A549 (cell line): ENCODE measurements around the gene KLF16. TPM values are rescaled to one million over a fixed set of nuclear protein-coding genes. Genes with fewer than 3 reads are reported as not detected.

ENCODE experiments used
- ATAC-seq, 2 experiments: fragments of 200-7000 bp in 1 of 2; fragments of >200 bp in 1 of 2; cut with Nextera tagmentation in 1 of 2; cut with Tn5 transposase in 1 of 2; 3 replicates each; pipeline versions ENCODE4 v1.8.0 to v1.9.1; 2018 to 2020; ENCODE audit warnings: mild to moderate bottlenecking in 1 of 2, moderate library complexity in 1 of 2
- CTCF ChIA-PET: fragments of 300-600 bp; sonication (Branson Sonifier 250); formaldehyde crosslinking; extraction: SDS; loops from one replicate; lab custom pipeline; 2021; ENCODE audit warnings: antibody characterized with exemption, inconsistent platforms; lab: Yijun Ruan, JAX
- POLR2A ChIA-PET: fragments of 350-600 bp; formaldehyde crosslinking; extraction: SDS; loops from one replicate; lab custom pipeline; 2021; ENCODE audit warnings: antibody characterized with exemption, inconsistent platforms; lab: Yijun Ruan, JAX
- DNase-seq, 2 experiments: peaks; one replicate each; pipeline versions ENCODE4 v3.0.0 to v3.0.0-alpha.2; 2011 to 2016; ENCODE audit warnings: low read depth in 1 of 2, low spot score in 1 of 2
- FAIRE-seq: peaks from 2 replicates; lab custom pipeline; 2011; peaks lifted over from hg19 to GRCh38; lab: Jason Lieb, UNC
- H3K27ac ChIP-seq, 2 experiments: fragments of >200 bp; sonication (Bioruptor Twin); formaldehyde crosslinking; 3 replicates each; pipeline ENCODE4 v1.5.1; 2016 to 2017
- H3K4me1 ChIP-seq: fragments of >200 bp; sonication (Bioruptor Twin); formaldehyde crosslinking; 3 replicates; pipeline ENCODE4 v1.6.1; 2016
- H3K4me2 ChIP-seq: fragments of >200 bp; sonication (Bioruptor Twin); formaldehyde crosslinking; 3 replicates; pipeline ENCODE4 v1.6.1; 2016
- H3K4me3 ChIP-seq: fragments of >200 bp; sonication (Bioruptor Twin); formaldehyde crosslinking; 3 replicates; pipeline ENCODE4 v1.5.1; 2016
- H3K9me3 ChIP-seq: fragments of >200 bp; sonication (Bioruptor Twin); formaldehyde crosslinking; 3 replicates; pipeline ENCODE4 v1.6.1; 2016
- CEBPB ChIP-seq, 2 experiments: fragments of >200 bp in 1 of 2; sonication (Bioruptor Twin) in 1 of 2; formaldehyde crosslinking in 1 of 2; IDR thresholded peaks; 2 replicates each; pipeline ENCODE4 v1.6.1; 2012 to 2016
- EHF ChIP-seq: fragments of 250-450 bp; sonication (Bioruptor Pico); IDR thresholded peaks from 2 replicates; pipeline ENCODE4 v1.5.0; 2020; ENCODE audit warnings: mild to moderate bottlenecking
- EHMT2 ChIP-seq: fragments of 200-600 bp; sonication (generic); IDR thresholded peaks from 2 replicates; pipeline ENCODE4 v1.6.1; 2016; ENCODE audit warnings: antibody characterized with exemption, low read depth, mild to moderate bottlenecking, moderate library complexity
- HEYL ChIP-seq: fragments of 250-450 bp; sonication (Bioruptor Pico); IDR thresholded peaks from 2 replicates; pipeline ENCODE4 v1.8.0; 2021; ENCODE audit warnings: mild to moderate bottlenecking, moderate library complexity
- HOXA7 ChIP-seq: fragments of 250-450 bp; sonication (Bioruptor Pico); IDR thresholded peaks from 2 replicates; pipeline ENCODE4 v1.5.0; 2020; ENCODE audit warnings: mild to moderate bottlenecking, moderate library complexity
- MYC ChIP-seq: IDR thresholded peaks from 2 replicates; pipeline ENCODE4 v1.6.1; 2012; ENCODE audit warnings: mild to moderate bottlenecking, inconsistent platforms, low read length, improper control_type of control experiment, borderline replicate concordance
- NPAS2 ChIP-seq: fragments of 250-450 bp; sonication (Bioruptor Pico); IDR thresholded peaks from 2 replicates; pipeline ENCODE4 v1.8.0; 2022; ENCODE audit warnings: mild to moderate bottlenecking, moderate library complexity, borderline replicate concordance
- NR3C1 ChIP-seq: fragments of >200 bp; sonication (Bioruptor Twin); formaldehyde crosslinking; IDR thresholded peaks from 3 replicates; pipeline ENCODE4 v1.6.1; 2017
- RARB ChIP-seq: fragments of 250-450 bp; sonication (Bioruptor Pico); IDR thresholded peaks from 2 replicates; pipeline ENCODE4 v1.8.0; 2021; ENCODE audit warnings: mild to moderate bottlenecking, moderate library complexity
- RCOR1 ChIP-seq: fragments of 150-350 bp; IDR thresholded peaks from 2 replicates; pipeline ENCODE4 v1.6.1; 2014; ENCODE audit warnings: antibody characterized with exemption, low read length, low read depth
- RNF2 ChIP-seq: fragments of 200-600 bp; sonication (generic); IDR thresholded peaks from 2 replicates; pipeline ENCODE4 v1.6.1; 2016; ENCODE audit warnings: low read depth, mild to moderate bottlenecking, antibody characterized with exemption, moderate library complexity, borderline replicate concordance
- SREBF2 ChIP-seq: fragments of 450-650 bp; IDR thresholded peaks from 2 replicates; pipeline ENCODE4 v1.6.1; 2014; ENCODE audit warnings: mild to moderate bottlenecking, moderate library complexity
- ZFP36 ChIP-seq: fragments of 450-650 bp; IDR thresholded peaks from 2 replicates; pipeline ENCODE4 v1.6.1; 2014; ENCODE audit warnings: borderline replicate concordance; ENCODE audit not compliant: partially characterized antibody
- WGBS: methylation state at CpG from one replicate; pipeline ENCODE4 v1.1.6; 2017; ENCODE audit errors: missing lambda C conversion rate; 5-methylcytosine and 5-hydroxymethylcytosine counted together
- polyA plus RNA-seq, 4 experiments: library from polyadenylated mRNA; depleted of rRNA in 3 of 4; stranded (reverse); fragments of >200 nt; fragmentation: RNase III in 1 of 4; extraction: RNeasy Plus Mini Kit Qiagen cat#74134 plus additional on column Dnase treatment in 1 of 4; gene quantifications; 2 replicates in 3 of 4; 3 replicates in 1 of 4; pipeline ENCODE4 v1.2.3, GENCODE V29; 2011 to 2017
- TF ChIP-seq, protein P1 (sequence below): fragments of 250-450 bp; sonication (Bioruptor Pico); IDR thresholded peaks from 2 replicates; pipeline ENCODE4 v1.5.0; 2021; ENCODE audit warnings: mild to moderate bottlenecking, moderate library complexity, borderline replicate concordance
- TF ChIP-seq, protein P2 (sequence below): IDR thresholded peaks from 2 replicates; pipeline ENCODE4 v1.6.1; 2012
- TF ChIP-seq, protein P3 (sequence below): fragments of 450-650 bp; IDR thresholded peaks from 2 replicates; pipeline ENCODE4 v1.6.1; 2014; ENCODE audit warnings: antibody characterized with exemption
- TF ChIP-seq, protein P4 (sequence below): IDR thresholded peaks from 2 replicates; pipeline ENCODE4 v1.6.1; 2012; ENCODE audit warnings: low read depth, borderline replicate concordance

KLF16 gene
- polyA plus RNA-seq, 2 of the 4 experiments (the other 2 are of a cell fraction): 5.8 to 25.7 TPM

DNA sequence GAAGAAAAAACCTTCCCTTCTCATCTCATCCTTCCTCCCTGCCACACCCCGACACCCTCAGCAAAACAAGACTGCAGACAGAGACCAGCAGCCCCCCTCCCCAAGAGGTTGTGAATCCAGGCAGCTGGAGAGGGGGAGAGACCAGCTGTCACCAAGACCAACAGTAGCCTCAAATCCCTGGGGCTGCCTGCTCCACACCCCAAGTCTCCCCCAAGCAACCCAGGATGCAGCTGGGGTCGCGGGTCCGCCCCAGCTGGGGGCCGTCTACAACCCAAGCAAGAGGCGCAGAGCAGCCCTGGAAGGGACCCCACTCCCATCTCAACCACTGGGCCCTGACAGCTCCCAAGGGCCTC is 7.1 kb downstream of the KLF16 start (continued):
- TF ChIP-seq, protein P1, sequence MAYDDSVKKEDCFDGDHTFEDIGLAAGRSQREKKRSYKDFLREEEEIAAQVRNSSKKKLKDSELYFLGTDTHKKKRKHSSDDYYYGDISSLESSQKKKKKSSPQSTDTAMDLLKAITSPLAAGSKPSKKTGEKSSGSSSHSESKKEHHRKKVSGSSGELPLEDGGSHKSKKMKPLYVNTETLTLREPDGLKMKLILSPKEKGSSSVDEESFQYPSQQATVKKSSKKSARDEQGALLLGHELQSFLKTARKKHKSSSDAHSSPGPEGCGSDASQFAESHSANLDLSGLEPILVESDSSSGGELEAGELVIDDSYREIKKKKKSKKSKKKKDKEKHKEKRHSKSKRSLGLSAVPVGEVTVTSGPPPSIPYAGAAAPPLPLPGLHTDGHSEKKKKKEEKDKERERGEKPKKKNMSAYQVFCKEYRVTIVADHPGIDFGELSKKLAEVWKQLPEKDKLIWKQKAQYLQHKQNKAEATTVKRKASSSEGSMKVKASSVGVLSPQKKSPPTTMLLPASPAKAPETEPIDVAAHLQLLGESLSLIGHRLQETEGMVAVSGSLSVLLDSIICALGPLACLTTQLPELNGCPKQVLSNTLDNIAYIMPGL (CRISPR knock-in tag): no peak
- TF ChIP-seq HEYL: no peak

DNA sequence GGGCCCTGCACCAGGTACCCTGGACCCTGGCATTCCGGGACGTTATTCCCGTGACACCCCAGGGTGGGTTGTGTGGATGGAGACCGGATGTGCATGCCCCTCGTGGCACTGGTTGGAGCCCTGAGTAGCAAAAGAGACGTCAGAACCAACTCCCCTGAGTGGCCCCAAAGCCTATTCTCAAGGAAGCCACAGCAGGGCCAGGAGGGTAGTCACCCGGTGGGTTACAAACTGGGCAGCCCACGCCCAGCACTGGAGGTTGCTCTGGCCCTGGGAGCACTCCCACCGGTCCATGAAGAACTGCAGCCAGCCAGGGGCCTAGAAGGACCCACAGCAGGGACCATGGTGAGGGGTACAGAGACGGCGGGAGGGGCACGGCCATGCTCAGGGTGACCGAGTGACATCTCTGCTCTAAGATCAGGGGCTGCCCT is 7.5 kb downstream of the KLF16 start:
- no peak for DNase-seq
- TF ChIP-seq, protein P1 (CRISPR knock-in tag): no peak
- no peak for TF ChIP-seq RARB (CRISPR knock-in tag)
- TF ChIP-seq EHF (CRISPR knock-in tag): no peak
- TF ChIP-seq CEBPB (IDR thresholded peaks at IDR 0.05): no peak
- no peak for TF ChIP-seq ZFP36
- TF ChIP-seq NR3C1: no peak
- TF ChIP-seq, protein P2, sequence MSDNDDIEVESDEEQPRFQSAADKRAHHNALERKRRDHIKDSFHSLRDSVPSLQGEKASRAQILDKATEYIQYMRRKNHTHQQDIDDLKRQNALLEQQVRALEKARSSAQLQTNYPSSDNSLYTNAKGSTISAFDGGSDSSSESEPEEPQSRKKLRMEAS: no peak
- TF ChIP-seq, protein P3, sequence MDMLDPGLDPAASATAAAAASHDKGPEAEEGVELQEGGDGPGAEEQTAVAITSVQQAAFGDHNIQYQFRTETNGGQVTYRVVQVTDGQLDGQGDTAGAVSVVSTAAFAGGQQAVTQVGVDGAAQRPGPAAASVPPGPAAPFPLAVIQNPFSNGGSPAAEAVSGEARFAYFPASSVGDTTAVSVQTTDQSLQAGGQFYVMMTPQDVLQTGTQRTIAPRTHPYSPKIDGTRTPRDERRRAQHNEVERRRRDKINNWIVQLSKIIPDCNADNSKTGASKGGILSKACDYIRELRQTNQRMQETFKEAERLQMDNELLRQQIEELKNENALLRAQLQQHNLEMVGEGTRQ: no peak
- TF ChIP-seq RNF2: no peak
- TF ChIP-seq RCOR1: no peak
- no peak for TF ChIP-seq NPAS2 (CRISPR knock-in tag)
- no peak for TF ChIP-seq SREBF2
- no peak for TF ChIP-seq EHMT2
- TF ChIP-seq, protein P4, sequence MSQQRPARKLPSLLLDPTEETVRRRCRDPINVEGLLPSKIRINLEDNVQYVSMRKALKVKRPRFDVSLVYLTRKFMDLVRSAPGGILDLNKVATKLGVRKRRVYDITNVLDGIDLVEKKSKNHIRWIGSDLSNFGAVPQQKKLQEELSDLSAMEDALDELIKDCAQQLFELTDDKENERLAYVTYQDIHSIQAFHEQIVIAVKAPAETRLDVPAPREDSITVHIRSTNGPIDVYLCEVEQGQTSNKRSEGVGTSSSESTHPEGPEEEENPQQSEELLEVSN: no peak
- 0 out of 3 replicates have a peak overlapping the region, but pooled peaks have one; percentile 31 for H3K4me3 ChIP-seq
- H3K4me1 ChIP-seq: peaks cover 84% of the 10 kb centered on the region
- peak overlapping the region; percentile 99 for H3K4me2 ChIP-seq
- ChIA-PET CTCF (interaction anchor here (1.4 to 7.4 kb wide), 3 partner anchors 9 to 17 kb away, joined by 4 to 60 read pairs (median 5); no protein-coding TSS in a partner anchor), POLR2A (interaction anchor here (0.6 to 1.0 kb wide), 2 partner anchors 9 to 10 kb away, joined by 3 read pairs; no protein-coding TSS in a partner anchor)
- WGBS: 0% methylated on average over 1 of the region's 13 CpGs
- peak in 1 of 2 experiments; percentile 1; a peak in 2 of 6 replicates for ATAC-seq
- H3K27ac ChIP-seq: peak overlapping the region; percentile 75 to 100
- H3K9me3 ChIP-seq: no peaks in the 10 kb centered on the region
- FAIRE-seq: no peak

DNA sequence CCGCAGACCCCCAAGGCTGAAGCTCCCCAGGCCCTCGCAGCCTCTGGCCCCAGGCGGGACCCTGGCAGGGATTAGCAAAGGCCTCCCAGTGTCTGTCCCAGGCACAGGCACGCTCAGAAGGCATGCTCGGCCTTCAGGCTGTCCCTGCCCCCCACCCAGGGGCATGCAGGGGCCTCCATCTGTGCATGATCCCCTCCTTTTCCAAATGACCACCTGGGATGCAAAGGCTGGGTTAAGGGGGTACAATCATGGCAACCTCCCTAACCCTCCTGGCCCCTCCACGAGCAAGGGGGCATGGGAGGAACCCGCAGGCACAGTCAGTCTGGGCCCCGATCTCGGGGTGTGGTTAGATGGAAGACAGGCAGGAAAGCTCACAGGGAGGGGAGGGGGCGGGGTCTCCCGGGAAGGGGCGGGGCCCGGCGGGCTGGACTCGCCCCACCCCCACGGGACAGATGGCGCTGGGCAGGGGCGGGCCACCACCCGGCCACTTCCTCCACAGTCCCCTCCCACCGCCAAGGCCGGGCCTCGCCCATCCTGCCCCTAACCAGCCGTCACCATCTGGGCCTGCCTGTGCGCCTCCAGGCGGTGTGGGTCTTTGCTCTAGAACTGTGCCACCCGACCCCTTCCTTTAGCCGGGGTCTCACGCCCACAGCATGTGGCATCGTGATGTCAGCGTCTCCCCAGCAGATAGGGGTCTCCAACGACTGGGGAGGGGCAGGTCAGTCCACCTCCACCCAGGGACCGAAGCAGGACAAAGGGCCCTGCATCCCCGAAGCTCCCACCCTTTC is 8.1 kb downstream of the KLF16 start:
- FAIRE-seq: no peak
- H3K4me1 ChIP-seq: peaks cover 77% of the 10 kb centered on the region
- 2% methylated on average over 6 of the region's 33 CpGs for WGBS
- H3K4me2 ChIP-seq: peak overlapping the region; percentile 99
- H3K4me3 ChIP-seq: peak overlapping the region; percentile 31; the same call in 2 of the 3 replicates
- ChIA-PET POLR2A (interaction anchor here (0.6 to 1.0 kb wide), 5 partner anchors 9 to 611 kb away, joined by 3 to 4 read pairs (median 3); no protein-coding TSS in a partner anchor), CTCF (interaction anchor here (0.8 to 7.4 kb wide), 3 partner anchors 9 to 27 kb away, joined by 4 to 60 read pairs (median 5); no protein-coding TSS in a partner anchor)
- no peak for TF ChIP-seq HOXA7 (CRISPR knock-in tag)
- 0 out of 2 replicates have a peak, but pooled peaks have one; percentile 45 for TF ChIP-seq MYC
- peak; percentile 51 to 80 for ATAC-seq
- no peaks in the 10 kb centered on the region for H3K9me3 ChIP-seq
- peak overlapping the region; percentile 85 to 100 for H3K27ac ChIP-seq
- DNase-seq: peak; percentile 70 to 91
